SK-N-SH treated with all-trans-retinoic acid at 6 μM for 48 hours (cell line): Measurements from ENCODE around the gene GDF9.

Experiments used
- ARNTL ChIP-seq: fragments of 450-650 bp; formaldehyde crosslinking; IDR thresholded peaks from 2 replicates; pipeline ENCODE4 v1.5.0; 2020; ENCODE audit warnings: low read depth, mild to moderate bottlenecking, moderate library complexity, borderline replicate concordance
- CREB5 ChIP-seq: fragments of 250-450 bp; sonication (Bioruptor Pico); IDR thresholded peaks from 2 replicates; pipeline ENCODE4 v1.5.1; 2020; ENCODE audit warnings: low read depth, mild to moderate bottlenecking, moderate library complexity
- CSRNP3 ChIP-seq: fragments of 250-450 bp; sonication (Bioruptor Pico); IDR thresholded peaks from 2 replicates; pipeline ENCODE4 v1.5.1; 2021; ENCODE audit warnings: mild to moderate bottlenecking, moderate library complexity
- ESRRG ChIP-seq: fragments of 250-450 bp; sonication (Bioruptor Pico); IDR thresholded peaks from 2 replicates; pipeline ENCODE4 v1.6.1; 2021; ENCODE audit warnings: mild to moderate bottlenecking
- PPARA ChIP-seq: fragments of 250-450 bp; sonication (Bioruptor Pico); IDR thresholded peaks from 2 replicates; pipeline ENCODE4 v1.5.0; 2020; ENCODE audit warnings: mild to moderate bottlenecking, borderline replicate concordance
- RARB ChIP-seq: fragments of 250-450 bp; sonication (Bioruptor Pico); IDR thresholded peaks from 2 replicates; pipeline ENCODE4 v1.8.0; 2021; ENCODE audit warnings: mild to moderate bottlenecking, moderate library complexity
- SNAI2 ChIP-seq: fragments of 250-450 bp; sonication (Bioruptor Pico); IDR thresholded peaks from 2 replicates; pipeline ENCODE4 v1.5.0; 2020; ENCODE audit warnings: mild to moderate bottlenecking, moderate library complexity
- TCF4 ChIP-seq: fragments of 250-450 bp; sonication (Bioruptor Pico); IDR thresholded peaks from 2 replicates; pipeline ENCODE4 v1.8.0; 2021; ENCODE audit warnings: mild to moderate bottlenecking, moderate library complexity, borderline replicate concordance
- TOX ChIP-seq: fragments of 250-450 bp; sonication (Bioruptor Pico); IDR thresholded peaks from 2 replicates; pipeline ENCODE4 v1.8.0; 2021; ENCODE audit warnings: mild to moderate bottlenecking, moderate library complexity, borderline replicate concordance
- ZC3H10 ChIP-seq: fragments of 250-450 bp; sonication (Bioruptor Pico); IDR thresholded peaks from 2 replicates; pipeline ENCODE4 v1.5.1; 2021; ENCODE audit warnings: mild to moderate bottlenecking, moderate library complexity
- ZFP3 ChIP-seq: fragments of 250-450 bp; sonication (Bioruptor Pico); IDR thresholded peaks from 2 replicates; pipeline ENCODE4 v1.5.0; 2020; ENCODE audit warnings: mild to moderate bottlenecking, moderate library complexity
- ZNF565 ChIP-seq: fragments of 450-650 bp; formaldehyde crosslinking; conservative IDR thresholded peaks from 2 replicates; pipeline ENCODE4 v1.5.0; 2020; ENCODE audit warnings: low read depth, mild to moderate bottlenecking, moderate library complexity
- TF ChIP-seq, protein P1 (sequence below): fragments of 250-450 bp; sonication (Bioruptor Pico); IDR thresholded peaks from 2 replicates; pipeline ENCODE4 v1.8.0; 2020; ENCODE audit warnings: mild to moderate bottlenecking, moderate library complexity, borderline replicate concordance

- TF ChIP-seq, protein P1, sequence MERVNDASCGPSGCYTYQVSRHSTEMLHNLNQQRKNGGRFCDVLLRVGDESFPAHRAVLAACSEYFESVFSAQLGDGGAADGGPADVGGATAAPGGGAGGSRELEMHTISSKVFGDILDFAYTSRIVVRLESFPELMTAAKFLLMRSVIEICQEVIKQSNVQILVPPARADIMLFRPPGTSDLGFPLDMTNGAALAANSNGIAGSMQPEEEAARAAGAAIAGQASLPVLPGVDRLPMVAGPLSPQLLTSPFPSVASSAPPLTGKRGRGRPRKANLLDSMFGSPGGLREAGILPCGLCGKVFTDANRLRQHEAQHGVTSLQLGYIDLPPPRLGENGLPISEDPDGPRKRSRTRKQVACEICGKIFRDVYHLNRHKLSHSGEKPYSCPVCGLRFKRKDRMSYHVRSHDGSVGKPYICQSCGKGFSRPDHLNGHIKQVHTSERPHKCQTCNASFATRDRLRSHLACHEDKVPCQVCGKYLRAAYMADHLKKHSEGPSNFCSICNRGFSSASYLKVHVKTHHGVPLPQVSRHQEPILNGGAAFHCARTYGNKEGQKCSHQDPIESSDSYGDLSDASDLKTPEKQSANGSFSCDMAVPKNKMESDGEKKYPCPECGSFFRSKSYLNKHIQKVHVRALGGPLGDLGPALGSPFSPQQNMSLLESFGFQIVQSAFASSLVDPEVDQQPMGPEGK (CRISPR knock-in tag), result no peak
- TF ChIP-seq ESRRG (CRISPR knock-in tag), result no peak
- no peak for TF ChIP-seq ARNTL (CRISPR knock-in tag)
- no peak for TF ChIP-seq ZC3H10 (CRISPR knock-in tag)
- TF ChIP-seq TOX, result no peak
- no peak for TF ChIP-seq ZFP3 (CRISPR knock-in tag)
- TF ChIP-seq CSRNP3 (CRISPR knock-in tag), result no peak
- no peak for TF ChIP-seq PPARA (CRISPR knock-in tag)
- no peak for TF ChIP-seq SNAI2
- TF ChIP-seq CREB5 (CRISPR knock-in tag), result no peak
- TF ChIP-seq RARB (CRISPR knock-in tag), result no peak
- TF ChIP-seq ZNF565 (CRISPR knock-in tag), result no peak
- TF ChIP-seq TCF4 (CRISPR knock-in tag), result no peak
Measured at GRCh38 chr5:132841305-132841704, 25.0 kb downstream of the GDF9 start.
